ENCODE results near the gene RSBN1L. TPM values are rescaled to one million over a fixed set of nuclear protein-coding genes. Genes with fewer than 3 reads are reported as not detected.

Gene RSBN1L
- total RNA-seq, 1 donor from 2014 or later: 12.6 TPM

DNA sequence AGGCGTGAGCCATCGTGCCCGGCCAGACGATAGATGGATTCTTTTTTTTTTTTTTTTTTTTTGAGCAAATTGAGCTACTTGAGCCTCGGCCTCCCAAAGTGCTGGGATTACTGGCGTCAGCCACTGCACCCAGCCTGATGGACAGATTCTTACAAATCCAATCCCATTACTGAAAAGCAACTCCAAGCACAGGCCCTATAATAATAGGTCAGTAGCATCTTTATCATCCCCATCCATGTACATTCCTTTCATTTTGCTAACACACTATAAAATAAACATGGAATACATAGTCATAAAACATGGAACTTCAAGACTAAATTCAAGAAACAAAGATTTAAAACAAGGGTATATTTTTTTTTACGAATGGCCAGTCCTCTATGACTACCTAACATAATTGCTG lies 16.0 kb upstream of the RSBN1L start:
- Histone ChIP-seq H3K9me3 (ENCODE audit: insufficient read depth, low read depth, low read length) (no peaks in the 10 kb centered on the region), H3K9ac (ENCODE audit: low read length) (no peak overlapping the region), H3K36me3 (ENCODE audit: insufficient read depth, low read length) (peaks cover 3% of the 10 kb centered on the region), H4K20me1 (ENCODE audit: insufficient read depth, low read length) (no peaks in the 10 kb centered on the region), H3K4me3 (ENCODE audit: insufficient read depth, low read depth, low read length) (no peak overlapping the region), H3K27me3 (ENCODE audit: insufficient read depth, low read length) (no peaks in the 10 kb centered on the region), H3K27ac (ENCODE audit: low read depth, low read length) (no peak overlapping the region), H3K79me2 (ENCODE audit: insufficient read depth, low read length) (no peaks in the 10 kb centered on the region), H3K4me1 (ENCODE audit: insufficient read depth, low read length) (no peaks in the 10 kb centered on the region), H3K4me2 (ENCODE audit: low read length) (no peak overlapping the region), H2AFZ (ENCODE audit: low read depth, low read length) (no peak overlapping the region)
- Mint-ChIP-seq H3K9me3 (ENCODE audit: unreplicated experiment) (no peaks in the 10 kb centered on the region), H3K27ac (ENCODE audit: unreplicated experiment) (no peak overlapping the region), H3K36me3 (ENCODE audit: low read depth, unreplicated experiment) (peaks cover 13% of the 10 kb centered on the region), H3K4me3 (ENCODE audit: unreplicated experiment) (no peak overlapping the region), H3K4me1 (ENCODE audit: low read depth, unreplicated experiment) (peaks cover 13% of the 10 kb centered on the region), H3K27me3 (ENCODE audit: low read depth, unreplicated experiment) (no peaks in the 10 kb centered on the region)
- TF ChIP-seq EZH2 (IDR thresholded peaks at IDR 0.05; ENCODE audit: insufficient read depth, low read length) (no peak), CTCF (IDR thresholded peaks at IDR 0.05; ENCODE audit: insufficient read depth, low read depth, low read length) (no peak)
- FAIRE-seq (no peak), DNase-seq (ENCODE audit: low read depth) (no peak)

GRCh38 chr7:77684030-77684429 lies 12.2 kb upstream of the RSBN1L start:
- TF ChIP-seq EZH2 (IDR thresholded peaks at IDR 0.05; ENCODE audit: insufficient read depth, low read length) (no peak), CTCF (IDR thresholded peaks at IDR 0.05; ENCODE audit: insufficient read depth, low read depth, low read length) (no peak)
- no peak overlapping the region for H2AFZ ChIP-seq (ENCODE audit: low read depth, low read length)
- Mint-ChIP-seq H3K27ac (ENCODE audit: unreplicated experiment) (peak overlapping the region; percentile 36), H3K36me3 (ENCODE audit: low read depth, unreplicated experiment) (peaks cover 13% of the 10 kb centered on the region), H3K9me3 (ENCODE audit: unreplicated experiment) (no peaks in the 10 kb centered on the region), H3K4me1 (ENCODE audit: low read depth, unreplicated experiment) (peaks cover 26% of the 10 kb centered on the region), H3K27me3 (ENCODE audit: low read depth, unreplicated experiment) (no peaks in the 10 kb centered on the region), H3K4me3 (ENCODE audit: unreplicated experiment) (no peak overlapping the region)
- DNase-seq (ENCODE audit: low read depth) (peak; percentile 36), FAIRE-seq (no peak)
- peaks cover 19% of the 10 kb centered on the region for H4K20me1 ChIP-seq (ENCODE audit: insufficient read depth, low read length)
- H3K27me3 ChIP-seq (ENCODE audit: insufficient read depth, low read length): no peaks in the 10 kb centered on the region
- peaks cover 3% of the 10 kb centered on the region for H3K36me3 ChIP-seq (ENCODE audit: insufficient read depth, low read length)
- no peak overlapping the region for H3K27ac ChIP-seq (ENCODE audit: low read depth, low read length)
- no peak overlapping the region for H3K4me3 ChIP-seq (ENCODE audit: insufficient read depth, low read depth, low read length)
- H3K9me3 ChIP-seq (ENCODE audit: insufficient read depth, low read depth, low read length): no peaks in the 10 kb centered on the region
- H3K4me2 ChIP-seq (ENCODE audit: low read length): peak overlapping the region; percentile 2
- H3K9ac ChIP-seq (ENCODE audit: low read length): no peak overlapping the region
- H3K4me1 ChIP-seq (ENCODE audit: insufficient read depth, low read length): no peaks in the 10 kb centered on the region
- H3K79me2 ChIP-seq (ENCODE audit: insufficient read depth, low read length): peaks cover 4% of the 10 kb centered on the region

DNA sequence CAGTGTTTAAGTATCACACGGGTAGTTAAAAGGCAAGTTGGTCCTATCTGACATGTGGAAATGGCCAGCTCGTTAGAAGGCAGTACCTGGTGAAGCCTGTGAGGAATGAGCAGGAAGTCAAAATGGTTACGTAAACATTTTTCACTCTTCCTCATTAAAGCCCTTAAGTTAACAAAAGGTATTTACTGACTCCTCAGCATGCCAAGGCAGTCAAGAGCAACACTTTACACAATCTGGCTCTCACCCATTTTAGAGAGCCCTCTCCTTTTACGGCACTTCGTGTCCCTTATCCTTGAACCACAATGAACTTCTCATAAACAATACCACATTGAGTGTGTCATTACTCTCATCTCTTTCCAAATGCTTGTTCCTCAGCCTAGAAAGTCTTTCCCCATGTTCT lies 11.0 kb upstream of the RSBN1L start:
- Mint-ChIP-seq H3K27ac (ENCODE audit: unreplicated experiment) (no peak overlapping the region), H3K36me3 (ENCODE audit: low read depth, unreplicated experiment) (peaks cover 13% of the 10 kb centered on the region), H3K4me3 (ENCODE audit: unreplicated experiment) (peak overlapping the region; percentile 10), H3K9me3 (ENCODE audit: unreplicated experiment) (no peaks in the 10 kb centered on the region), H3K27me3 (ENCODE audit: low read depth, unreplicated experiment) (no peaks in the 10 kb centered on the region), H3K4me1 (ENCODE audit: low read depth, unreplicated experiment) (peaks cover 26% of the 10 kb centered on the region)
- Histone ChIP-seq H3K4me3 (ENCODE audit: insufficient read depth, low read depth, low read length) (no peak overlapping the region), H3K36me3 (ENCODE audit: insufficient read depth, low read length) (peaks cover 3% of the 10 kb centered on the region), H2AFZ (ENCODE audit: low read depth, low read length) (no peak overlapping the region), H3K4me2 (ENCODE audit: low read length) (no peak overlapping the region), H3K9me3 (ENCODE audit: insufficient read depth, low read depth, low read length) (no peaks in the 10 kb centered on the region), H3K27ac (ENCODE audit: low read depth, low read length) (no peak overlapping the region), H4K20me1 (ENCODE audit: insufficient read depth, low read length) (peaks cover 23% of the 10 kb centered on the region), H3K9ac (ENCODE audit: low read length) (no peak overlapping the region), H3K79me2 (ENCODE audit: insufficient read depth, low read length) (peaks cover 7% of the 10 kb centered on the region), H3K27me3 (ENCODE audit: insufficient read depth, low read length) (no peaks in the 10 kb centered on the region), H3K4me1 (ENCODE audit: insufficient read depth, low read length) (no peaks in the 10 kb centered on the region)
- FAIRE-seq (no peak), DNase-seq (ENCODE audit: low read depth) (peak; percentile 6)
- TF ChIP-seq EZH2 (IDR thresholded peaks at IDR 0.05; ENCODE audit: insufficient read depth, low read length): no peak
- no peak for TF ChIP-seq CTCF (IDR thresholded peaks at IDR 0.05; ENCODE audit: insufficient read depth, low read depth, low read length)

All from astrocyte (in vitro differentiated cells and primary cell).